GM03348 (cell line): ENCODE data around the gene TOR4A.
A peak's percentile ranks its signal among the peaks of the same experiment; 100 is the strongest.
"Not testable (repeated sequence)": the region's sequence is repeated elsewhere in the genome, so short reads cannot be mapped to it uniquely, and the experiment has no call there.

Experiments
- DNase-seq: peaks from one replicate; pipeline ENCODE4 v3.0.0; 2012; ENCODE audit warnings: low spot score

The TOR4A gene

GRCh38 chr9:137237759-137238726 is 39.5 kb upstream of the TOR4A start:
- no peak for DNase-seq

GRCh38 chr9:137239541-137240200 is 37.9 kb upstream of the TOR4A start:
- DNase-seq: not testable (repeated sequence)

- DNase-seq: peak; percentile 86
Observed at GRCh38 chr9:137240318-137240840, 37.1 kb upstream of the TOR4A start.

GRCh38 chr9:137240841-137241489 is 36.6 kb upstream of the TOR4A start, which contains the start of gene TUBB4B:
TSS of gene TUBB4B (plus strand) at chr9:137241287. CDS start at chr9:137241361, 74 bp downstream.
- DNase-seq: peak; percentile 99

- DNase-seq: peak; percentile 90
Observed at GRCh38 chr9:137241490-137242268, 35.8 kb upstream of the TOR4A start.

- no peak for DNase-seq
Observed at GRCh38 chr9:137242269-137243203, 35.0 kb upstream of the TOR4A start.

- not testable (repeated sequence) for DNase-seq
Observed at GRCh38 chr9:137243266-137243625, 34.3 kb upstream of the TOR4A start.

GRCh38 chr9:137243626-137244485 is 33.7 kb upstream of the TOR4A start:
- no peak for DNase-seq

GRCh38 chr9:137244486-137245449 is 32.8 kb upstream of the TOR4A start:
- DNase-seq: no peak

GRCh38 chr9:137245450-137246421 is 31.8 kb upstream of the TOR4A start:
- DNase-seq: no peak

- DNase-seq: no peak
Observed at GRCh38 chr9:137247135-137247915, 30.2 kb upstream of the TOR4A start.

GRCh38 chr9:137247916-137248175 is 29.7 kb upstream of the TOR4A start:
- no peak for DNase-seq

GRCh38 chr9:137250329-137251193 is 27.0 kb upstream of the TOR4A start:
- DNase-seq: no peak

GRCh38 chr9:137251194-137251461 is 26.4 kb upstream of the TOR4A start, which contains the start of gene STPG3:
TSS of gene STPG3 (plus strand) at chr9:137251286. CDS start at chr9:137251287, 1 bp downstream.
- no peak for DNase-seq

GRCh38 chr9:137251490-137252268 is 25.8 kb upstream of the TOR4A start:
- DNase-seq: no peak
